HG03342 (cell line): ENCODE results near the gene PCNX1.
"Not testable (repeated sequence)": the region's sequence is repeated elsewhere in the genome, so short reads cannot be mapped to it uniquely, and the experiment has no call there.

Source experiments
- ATAC-seq: cut with Tn5 transposase; IDR thresholded peaks from one replicate; pipeline ENCODE4 v1.9.1; 2021; ENCODE audit warnings: mild to moderate bottlenecking, moderate library complexity; ENCODE audit not compliant: unreplicated experiment

Gene PCNX1

GRCh38 chr14:71117839-71118743 lies 210.8 kb downstream of the PCNX1 start:
- no peak for ATAC-seq

- no peak for ATAC-seq
These were observed 211.8 kb downstream of the PCNX1 start for GRCh38 chr14:71119075-71119474.

GRCh38 chr14:71119832-71120231 lies 212.6 kb downstream of the PCNX1 start:
- no peak for ATAC-seq

- no peak for ATAC-seq
These were observed 213.7 kb downstream of the PCNX1 start for GRCh38 chr14:71121001-71121400.

GRCh38 chr14:71121711-71122110 lies 214.5 kb downstream of the PCNX1 start:
- no peak for ATAC-seq

GRCh38 chr14:71122866-71123565 lies 215.8 kb downstream of the PCNX1 start:
- ATAC-seq, result no peak

- ATAC-seq, result no peak
These were observed 216.4 kb downstream of the PCNX1 start for GRCh38 chr14:71123579-71124135.

GRCh38 chr14:71129716-71130490 lies 222.6 kb downstream of the PCNX1 start:
- ATAC-seq, result not testable (repeated sequence)

- no peak for ATAC-seq
These were observed 223.4 kb downstream of the PCNX1 start for GRCh38 chr14:71130491-71131179.

GRCh38 chr14:71133296-71133695 lies 226.0 kb downstream of the PCNX1 start:
- ATAC-seq, result no peak

- ATAC-seq, result no peak
These were observed 228.2 kb downstream of the PCNX1 start for GRCh38 chr14:71135496-71135895.

GRCh38 chr14:71135911-71136310 lies 228.7 kb downstream of the PCNX1 start:
- ATAC-seq, result no peak

GRCh38 chr14:71136386-71137060 lies 229.3 kb downstream of the PCNX1 start:
- ATAC-seq, result no peak

GRCh38 chr14:71137536-71138447 lies 230.5 kb downstream of the PCNX1 start:
- ATAC-seq, result no peak

GRCh38 chr14:71138448-71139293 lies 231.4 kb downstream of the PCNX1 start:
- no peak for ATAC-seq

- ATAC-seq, result no peak
These were observed 232.2 kb downstream of the PCNX1 start for GRCh38 chr14:71139294-71139946.

GRCh38 chr14:71140157-71140556 lies 232.9 kb downstream of the PCNX1 start:
- ATAC-seq, result no peak
